GM21515 (cell line): ENCODE measurements around the gene ZNF117.
"Not testable (repeated sequence)": the region's sequence is repeated elsewhere in the genome, so short reads cannot be mapped to it uniquely, and the experiment has no call there.

Experiments
- ATAC-seq: cut with Tn5 transposase; IDR thresholded peaks from one replicate; pipeline ENCODE4 v1.9.1; 2021; ENCODE audit not compliant: unreplicated experiment

Gene ZNF117

DNA sequence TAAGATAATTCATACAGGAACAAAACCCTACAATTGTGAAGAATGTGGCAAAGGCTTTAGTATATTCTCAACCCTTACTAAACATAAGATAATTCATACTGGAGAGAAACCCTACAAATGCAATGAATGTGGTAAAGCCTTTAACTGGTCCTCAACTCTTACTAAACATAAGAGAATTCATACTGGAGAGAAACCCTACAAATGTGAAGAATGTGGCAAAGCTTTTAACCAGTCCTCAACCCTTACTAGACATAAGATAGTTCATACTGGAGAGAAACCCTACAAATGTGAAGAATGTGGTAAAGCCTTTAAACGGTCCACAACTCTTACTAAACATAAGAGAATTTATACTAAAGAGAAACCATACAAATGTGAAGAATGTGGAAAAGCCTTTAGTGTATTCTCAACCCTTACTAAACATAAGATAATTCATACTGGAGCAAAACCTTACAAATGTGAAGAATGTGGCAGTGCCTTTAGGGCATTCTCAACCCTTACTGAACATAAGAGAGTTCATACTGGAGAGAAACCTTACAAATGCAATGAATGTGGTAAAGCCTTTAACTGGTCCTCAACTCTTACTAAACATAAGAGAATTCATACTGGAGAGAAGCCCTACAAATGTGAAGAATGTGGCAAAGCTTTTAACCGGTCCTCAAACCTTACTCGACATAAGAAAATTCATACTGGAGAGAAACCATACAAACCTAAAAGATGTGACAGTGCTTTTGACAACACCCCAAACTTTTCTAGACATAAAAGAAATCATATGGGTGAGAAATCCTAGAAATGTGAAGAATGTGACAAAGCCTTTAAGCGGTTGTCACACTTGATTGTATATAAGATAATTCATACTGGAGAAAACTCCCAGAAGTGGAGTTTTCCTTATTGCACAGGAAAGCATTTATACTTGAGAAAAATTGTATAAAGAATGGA lies 62.3 kb downstream of the ZNF117 start:
- not testable (repeated sequence) for ATAC-seq
